Stimulated activated CD4-positive, alpha-beta T cell treated with anti-CD3 and anti-CD28 coated beads, TNF-alpha, amount 100 ng/mL, for 4 hours (primary cell): Measurements from ENCODE around the gene AFAP1.

Experiments
- DNase-seq, 3 experiments: peaks; one replicate each; pipeline ENCODE4 v3.0.0-alpha.2; 2020; ENCODE audit warnings: low read depth in 3 of 3

The AFAP1 gene

DNA sequence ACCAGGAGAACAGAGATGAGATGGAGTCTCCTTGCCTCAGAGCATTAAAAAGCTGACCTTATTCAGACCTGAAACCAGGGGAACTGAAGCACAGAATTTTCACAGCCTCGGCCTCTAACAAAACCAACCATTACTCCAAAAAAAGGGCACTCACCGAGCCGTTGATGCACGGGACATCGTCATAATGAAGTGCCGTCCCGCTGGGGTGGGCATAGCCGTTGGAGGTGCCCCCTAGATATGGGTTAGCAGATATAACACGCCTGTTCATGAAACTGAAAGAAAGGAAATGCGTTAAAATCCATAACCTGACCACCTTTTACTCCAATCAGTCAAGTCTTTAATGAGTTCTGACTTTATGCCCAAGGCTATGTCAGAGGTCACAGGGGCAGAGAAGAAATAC is 153.6 kb downstream of the AFAP1 start:
- no peak for DNase-seq

DNA sequence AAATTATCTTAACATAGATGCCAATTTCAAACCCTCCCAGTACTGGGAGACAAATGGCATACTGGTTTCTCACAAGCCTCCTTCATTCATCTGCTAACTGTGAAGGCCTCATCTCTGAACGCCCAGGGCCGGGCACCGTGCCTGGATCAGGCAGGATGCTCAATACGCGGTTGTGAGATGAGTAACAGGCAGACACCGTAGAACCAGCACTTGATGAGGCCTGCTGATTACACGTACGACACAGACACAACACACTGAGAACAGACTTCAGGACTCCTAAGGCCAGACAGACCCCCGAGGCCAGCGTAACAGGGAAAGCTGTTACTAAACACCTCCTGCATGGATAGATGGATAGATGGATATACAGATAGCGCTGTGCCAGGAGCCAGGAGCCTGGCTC is 154.6 kb downstream of the AFAP1 start:
- no peak for DNase-seq

DNA sequence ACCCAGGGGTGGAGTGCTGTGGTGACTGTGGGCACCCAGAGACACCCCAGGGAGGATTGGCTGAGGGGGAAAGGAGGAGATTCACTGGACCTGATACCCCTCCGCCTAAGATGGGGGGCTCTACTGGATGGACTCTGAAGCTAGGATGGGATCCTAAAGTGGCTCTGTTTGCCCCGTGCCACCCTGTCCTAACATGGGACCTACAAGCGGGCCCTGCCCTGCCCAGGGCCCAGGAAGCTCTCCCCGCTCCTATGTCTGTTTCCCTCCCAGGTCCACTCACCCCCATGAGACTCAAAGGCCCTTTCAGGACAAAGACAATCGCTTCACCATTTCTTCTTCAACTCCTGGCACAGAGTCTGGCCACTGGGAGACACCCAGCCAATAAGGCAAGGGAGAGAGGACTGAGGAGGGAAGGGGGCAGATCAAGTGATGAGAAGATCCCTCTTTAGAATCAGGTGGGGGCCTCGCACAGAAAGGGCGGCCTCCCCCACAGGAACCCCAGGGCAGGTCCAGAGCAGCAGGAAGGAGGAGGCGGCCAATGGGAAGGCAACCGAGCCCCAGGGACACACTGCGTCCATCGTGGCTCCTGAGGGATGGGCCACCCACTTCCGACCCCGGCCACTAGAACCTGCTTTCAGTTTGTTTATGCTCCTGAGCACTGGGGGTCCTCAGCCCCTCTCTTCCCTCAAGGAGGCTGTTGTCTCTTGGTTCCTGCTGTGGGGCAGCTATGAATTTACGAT is 155.4 kb downstream of the AFAP1 start:
- DNase-seq: no peak

DNA sequence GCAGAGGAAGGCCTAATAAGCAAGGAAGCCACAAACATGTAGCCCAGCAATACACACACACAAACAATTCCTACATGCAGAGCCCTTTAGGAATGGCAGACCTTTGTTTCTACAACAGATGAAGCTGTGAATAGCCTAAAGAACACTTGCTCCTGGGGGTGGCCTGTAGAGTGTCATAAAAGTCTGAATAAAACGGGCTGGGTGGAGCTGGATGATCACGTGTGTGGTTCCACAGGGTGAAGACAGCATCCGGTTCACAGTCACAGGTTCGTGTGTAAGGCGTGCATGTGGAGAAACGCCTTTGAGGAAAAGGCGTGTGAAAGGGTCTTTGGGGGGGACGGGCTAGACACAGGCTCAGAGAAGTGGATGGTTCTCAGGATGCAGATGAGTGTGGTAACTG is 156.1 kb downstream of the AFAP1 start:
- no peak for DNase-seq

DNA sequence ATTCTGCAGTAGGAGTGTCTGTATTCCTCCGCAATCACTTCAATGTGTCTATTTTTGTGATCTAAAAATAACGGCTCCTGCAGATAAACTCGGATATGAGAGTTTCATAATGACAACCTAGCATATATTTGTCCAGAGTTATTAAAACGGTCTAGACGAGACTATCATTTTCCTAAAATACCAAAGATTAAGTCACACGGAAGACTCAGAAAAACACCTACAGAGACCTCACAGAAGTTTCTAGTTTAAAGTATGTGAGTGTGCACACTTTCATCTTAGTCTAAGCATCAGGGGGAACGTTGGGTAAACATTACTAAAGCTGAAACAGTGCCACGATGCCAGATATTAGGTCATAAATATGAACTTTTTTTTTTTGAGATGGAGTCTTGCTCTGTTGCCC is 156.9 kb downstream of the AFAP1 start:
- DNase-seq: no peak

DNA sequence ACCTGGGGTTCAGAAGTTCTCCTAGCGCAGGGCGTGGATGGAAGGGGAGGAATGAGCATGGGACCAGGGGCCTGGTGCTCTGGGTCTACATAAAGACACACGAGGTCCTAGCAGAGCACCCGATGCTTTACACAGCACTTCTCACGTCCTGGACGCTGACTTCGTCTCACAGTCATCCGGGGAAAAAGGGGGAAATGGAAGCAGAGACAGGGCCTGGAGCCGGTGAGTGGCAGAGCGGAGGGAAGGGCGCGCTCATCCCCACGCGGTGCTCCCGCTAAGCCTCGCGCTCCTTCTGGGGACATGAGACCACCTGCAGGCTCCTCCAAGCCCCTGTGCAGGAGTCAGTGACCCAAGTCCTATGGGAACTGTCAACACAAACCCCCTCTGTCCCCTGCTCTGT is 157.7 kb downstream of the AFAP1 start:
- DNase-seq: no peak

DNA sequence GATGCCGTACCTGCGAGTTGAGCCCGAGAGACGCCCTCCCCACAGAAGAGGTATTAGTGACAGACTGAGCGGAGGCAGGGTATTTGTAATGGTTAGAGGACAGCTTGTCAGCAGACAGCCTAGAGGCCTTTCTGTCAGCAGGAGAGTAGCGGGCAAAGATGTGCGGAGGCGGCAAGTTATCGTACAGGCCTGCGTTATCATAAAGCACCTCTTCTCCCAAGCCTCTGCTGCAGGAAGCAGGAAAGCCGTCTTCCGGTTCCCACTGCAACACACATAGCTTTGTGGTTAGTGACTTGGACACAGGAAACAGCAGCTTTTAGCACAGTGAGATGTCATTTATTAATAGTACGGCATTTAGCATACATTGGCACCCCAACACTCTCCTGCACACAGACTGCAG is 158.3 kb downstream of the AFAP1 start:
- DNase-seq: no peak

DNA sequence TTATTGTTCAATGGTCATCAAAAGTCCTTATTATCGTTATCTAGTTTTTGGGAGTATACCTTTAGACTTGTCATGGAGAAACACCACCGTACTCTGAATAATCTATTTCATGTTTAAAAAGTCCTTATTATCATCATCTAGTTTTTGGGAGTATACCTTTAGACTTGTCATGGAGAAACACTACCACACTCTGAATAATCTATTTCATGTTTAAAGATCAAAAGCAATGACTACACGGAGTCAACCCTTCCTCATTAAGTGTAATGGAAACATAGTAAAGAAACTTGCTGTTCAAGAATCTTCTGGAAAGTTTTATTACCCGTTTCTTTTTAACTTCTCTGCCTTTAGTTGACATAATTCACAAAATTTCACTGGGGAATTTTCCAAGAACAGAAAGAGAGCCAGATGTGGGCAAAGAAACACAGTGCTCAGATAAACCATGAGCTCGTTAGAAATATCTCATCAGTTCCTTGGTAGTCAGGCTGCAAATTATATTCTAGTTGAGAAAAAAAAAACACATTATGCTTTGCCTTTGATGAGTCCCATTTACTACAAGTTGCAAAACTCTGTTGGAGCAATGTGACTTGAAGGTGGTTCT is 158.8 kb downstream of the AFAP1 start:
- DNase-seq: no peak

DNA sequence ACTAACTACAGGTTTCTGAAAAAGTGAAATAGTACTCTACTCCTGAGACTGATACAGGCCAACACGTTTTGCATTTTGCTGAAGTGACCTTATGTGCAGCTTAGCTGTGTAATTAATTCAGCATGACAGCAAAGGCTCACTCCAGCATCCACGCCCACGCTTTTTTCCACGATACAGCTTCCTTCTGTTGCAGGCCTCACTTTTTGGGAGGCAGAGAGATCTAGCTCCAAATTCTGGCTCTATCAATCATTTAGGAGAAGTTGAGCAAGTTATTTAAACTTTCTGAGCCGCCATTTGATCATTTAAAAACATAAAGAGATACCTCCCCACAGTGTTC is 160.3 kb downstream of the AFAP1 start:
- DNase-seq: no peak

DNA sequence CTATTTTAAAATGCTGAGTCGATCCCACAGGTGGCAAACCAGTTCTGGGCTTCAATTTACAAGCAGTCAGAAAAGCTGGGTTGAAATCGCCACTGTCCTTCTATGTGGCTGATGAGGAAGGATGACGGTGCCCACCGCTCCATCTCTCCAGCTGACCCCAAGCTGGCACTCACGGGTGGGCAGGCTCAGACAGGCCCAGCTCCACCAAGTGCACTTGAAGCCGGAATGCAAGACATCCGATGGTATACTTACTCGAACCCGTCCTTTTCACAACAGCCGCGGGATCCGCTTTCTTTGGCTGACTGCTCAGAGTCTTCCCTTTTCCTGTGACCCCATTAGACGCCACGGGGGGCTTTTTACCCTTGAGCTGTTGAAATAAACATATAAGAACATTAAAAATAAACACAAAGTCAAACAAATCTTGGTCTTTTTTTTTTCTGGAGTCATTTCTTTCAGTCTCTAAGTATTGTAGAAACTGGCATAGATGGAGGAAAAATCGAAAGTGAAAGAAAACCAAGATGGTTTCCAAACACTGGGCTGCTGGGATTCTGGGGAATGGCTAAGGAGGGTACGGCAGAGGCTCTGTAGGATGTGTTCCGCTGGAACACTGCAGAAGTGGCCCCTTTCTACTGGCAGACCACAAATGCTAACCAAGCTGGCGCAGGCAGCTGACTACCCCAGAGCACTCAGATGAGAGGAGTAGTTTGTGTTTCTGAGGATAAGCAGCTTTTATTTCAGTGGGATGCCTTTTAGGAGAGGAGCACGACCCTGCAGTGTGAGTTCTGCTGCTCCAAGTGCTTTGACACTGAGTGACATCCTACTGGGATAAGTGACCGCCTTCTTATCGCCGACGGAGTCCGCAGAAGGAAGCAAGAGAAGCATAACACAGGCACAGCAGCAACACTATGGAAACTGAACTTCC is 160.9 kb downstream of the AFAP1 start:
- DNase-seq: no peak

DNA sequence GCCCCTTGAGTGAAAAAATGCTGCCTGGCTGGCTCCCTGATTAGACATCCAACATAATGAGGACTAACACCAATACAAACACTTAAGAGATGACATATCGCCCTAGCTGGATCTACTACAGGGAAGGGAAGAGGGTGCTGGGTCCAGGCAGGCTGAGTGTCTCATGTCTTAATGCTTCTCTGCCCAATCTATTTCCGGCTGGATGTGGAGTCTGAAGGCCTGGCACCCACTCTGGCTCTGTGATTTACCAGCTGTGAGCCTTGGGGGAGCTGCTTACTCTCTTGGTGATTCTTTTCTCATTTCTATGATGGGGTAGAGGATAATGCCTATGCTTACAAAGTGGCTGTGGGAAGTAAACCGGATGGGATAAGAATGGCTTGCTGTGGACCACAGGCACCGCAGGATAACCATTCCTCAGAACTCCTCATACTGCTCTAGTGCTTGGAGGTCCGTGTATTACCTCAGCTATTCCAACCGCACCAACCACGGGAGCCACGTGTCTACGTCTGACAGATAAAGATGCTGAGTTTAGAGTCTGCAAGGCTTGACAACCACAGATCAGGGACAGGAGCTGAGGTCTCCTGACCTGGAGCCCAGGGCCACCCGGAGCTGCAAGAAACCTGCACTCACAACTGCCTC is 161.7 kb downstream of the AFAP1 start:
- no peak for DNase-seq

DNA sequence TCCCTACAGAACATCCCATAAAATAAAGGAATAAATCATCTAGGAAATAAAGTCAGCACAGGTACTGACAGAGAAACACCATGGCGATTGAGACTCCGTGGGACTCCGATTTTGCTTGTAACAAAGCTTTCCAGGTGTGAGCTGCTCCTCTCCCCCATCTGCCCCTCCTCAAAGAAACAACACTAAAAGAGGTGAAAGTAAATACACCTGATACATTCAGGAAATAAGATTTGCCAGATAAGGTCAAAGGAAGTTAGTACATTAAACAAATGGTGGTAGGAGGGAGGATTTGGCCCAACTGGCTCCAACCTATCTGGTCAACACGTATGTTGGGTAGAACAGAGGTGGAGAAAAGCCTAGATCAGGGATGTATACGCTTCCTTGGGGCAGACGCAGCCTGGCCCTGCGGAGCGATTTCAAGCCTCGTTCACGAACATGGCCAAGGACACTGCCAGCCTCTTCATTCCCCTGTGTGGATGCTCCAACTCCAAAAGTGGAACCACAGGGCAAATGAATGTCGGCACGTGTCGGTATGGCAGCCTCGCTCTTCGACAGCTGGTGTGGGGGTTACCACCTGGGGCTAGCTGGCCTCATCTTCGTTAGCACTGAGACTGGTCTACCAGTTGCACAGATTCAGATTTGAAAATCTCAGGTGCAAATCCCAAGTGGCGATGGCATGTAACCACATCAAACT is 162.5 kb downstream of the AFAP1 start:
- no peak for DNase-seq

DNA sequence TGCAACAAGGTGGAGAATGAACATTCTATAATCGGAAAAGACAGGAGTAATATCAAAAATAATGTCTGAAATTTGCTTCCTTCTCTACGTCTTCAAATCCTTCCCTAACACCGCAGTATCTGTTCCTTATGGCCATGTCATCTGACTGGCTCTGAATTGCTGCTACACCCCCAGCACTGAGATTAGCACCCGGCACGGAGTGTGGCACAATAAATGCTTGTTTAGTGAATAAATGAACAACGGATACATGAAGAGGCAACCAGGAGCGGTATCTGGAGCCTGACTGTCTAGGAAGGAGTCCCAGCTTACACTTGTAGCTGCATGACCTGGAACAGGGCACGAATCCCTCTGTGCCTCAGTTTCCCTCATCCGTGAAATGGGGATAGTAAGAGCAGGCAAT is 164.3 kb downstream of the AFAP1 start:
- no peak for DNase-seq

DNA sequence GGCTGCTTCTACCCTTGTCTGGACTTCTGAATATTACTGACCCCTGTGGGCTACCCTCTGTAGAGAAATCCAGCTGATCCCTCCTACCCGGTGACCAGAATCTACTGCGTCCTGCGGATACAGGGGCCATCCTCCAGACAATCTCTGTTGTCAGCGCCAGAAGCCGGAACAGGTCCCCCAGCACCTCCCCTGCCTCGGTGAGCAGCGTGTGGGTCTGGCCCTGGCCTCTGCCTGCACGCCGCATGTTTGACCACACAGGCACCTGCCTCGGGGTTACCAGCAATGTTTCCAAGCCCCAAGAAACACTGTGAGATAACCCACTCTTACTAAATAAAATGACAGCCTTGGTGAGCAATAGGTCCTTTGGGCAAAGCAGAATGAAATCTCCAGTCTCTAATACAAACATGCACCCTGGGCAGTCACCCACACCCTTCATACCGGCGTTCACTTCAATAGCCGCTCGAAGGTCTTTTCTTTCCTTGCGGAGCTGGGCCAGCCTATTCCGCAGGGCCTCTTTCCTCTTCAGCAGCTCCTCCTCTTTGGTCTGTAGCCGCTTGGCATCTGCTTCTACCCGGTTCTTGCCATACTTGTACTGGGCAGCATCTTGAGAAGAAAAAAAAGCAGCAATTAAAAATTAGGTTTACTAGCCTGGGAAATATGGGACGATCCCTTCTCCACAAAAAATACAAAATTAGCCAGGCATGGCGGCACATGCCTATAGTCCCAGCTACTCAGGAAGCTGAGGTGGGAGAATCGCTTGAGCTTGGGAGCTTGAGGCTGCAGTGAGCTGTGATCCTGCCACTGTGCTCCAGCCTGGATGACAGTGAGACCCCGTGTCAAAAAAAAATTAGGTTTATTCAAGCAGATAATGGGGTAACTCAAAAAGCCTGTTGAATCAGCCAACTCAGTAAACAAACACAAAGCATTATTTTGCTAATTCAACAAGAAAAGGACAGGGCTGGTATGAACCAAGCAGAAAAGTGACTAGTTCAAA is 165.1 kb downstream of the AFAP1 start:
- DNase-seq: no peak

DNA sequence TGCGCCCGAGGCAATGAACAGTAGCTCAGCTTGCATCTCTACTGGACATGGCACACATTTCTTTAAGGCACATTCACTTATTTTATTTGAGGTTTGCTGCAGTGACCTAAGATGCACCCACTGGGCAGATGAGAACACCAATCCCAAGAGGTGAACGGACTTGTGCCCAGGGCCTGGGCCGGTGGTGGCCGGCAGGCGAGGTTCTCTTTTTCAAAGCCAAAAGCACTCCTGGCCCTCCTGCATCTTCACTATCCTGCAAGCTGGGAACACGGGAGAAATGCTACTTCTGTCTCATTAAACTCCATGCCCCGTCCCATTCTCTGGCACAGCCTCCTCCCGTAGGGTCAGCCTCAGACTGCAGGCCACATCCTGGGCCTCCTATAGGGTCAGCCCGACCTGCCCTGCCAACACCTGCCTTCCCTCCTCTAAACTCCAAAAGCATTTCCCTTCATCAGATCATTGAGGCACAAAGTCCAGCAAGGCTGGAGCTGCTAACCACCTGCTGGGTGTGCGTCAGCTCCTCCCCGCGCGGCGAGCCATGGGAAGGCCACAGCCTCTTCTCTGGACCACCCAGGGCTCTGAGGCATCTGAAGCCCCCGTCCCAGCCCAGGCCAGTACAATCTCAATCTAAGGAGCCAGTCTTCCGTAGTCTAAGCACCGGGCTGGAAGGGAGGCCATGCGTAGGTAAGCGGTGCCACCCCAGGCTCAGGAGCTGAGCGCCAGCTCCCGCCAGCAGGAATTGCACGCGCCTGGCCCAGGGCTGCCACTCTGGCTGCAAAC is 166.1 kb downstream of the AFAP1 start:
- DNase-seq: no peak

DNA sequence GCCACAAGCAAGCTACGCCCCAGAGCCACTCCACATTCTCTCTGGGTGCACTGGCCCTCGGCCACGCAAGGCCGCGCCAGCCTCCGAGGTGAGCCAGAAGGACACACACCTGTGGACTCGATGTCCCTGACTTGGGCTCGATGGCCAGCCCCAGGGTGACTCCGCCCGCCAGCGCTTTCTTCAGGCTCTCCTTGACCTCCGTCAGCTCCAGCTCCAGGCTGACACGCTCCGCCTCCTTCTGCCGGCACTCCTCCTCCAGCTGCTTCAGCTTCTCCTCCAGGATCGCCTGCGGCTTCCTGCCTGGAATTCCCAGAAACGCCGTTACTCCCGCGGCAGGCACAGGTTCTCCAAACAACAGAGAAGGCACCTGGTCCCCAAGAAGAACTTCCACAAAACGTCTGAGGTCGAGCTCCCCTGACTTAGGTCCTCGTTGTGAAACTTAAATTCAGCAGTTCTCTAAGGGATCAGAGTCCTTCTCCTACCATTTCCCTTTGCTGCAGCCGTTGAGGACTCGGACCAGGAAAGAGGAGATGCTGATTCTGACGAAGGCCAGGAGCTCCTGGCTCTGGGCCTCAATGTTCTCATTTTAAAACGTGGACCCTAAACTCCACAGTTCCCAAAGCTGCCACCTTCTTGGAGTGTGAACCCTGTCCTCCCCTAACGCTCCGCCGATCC is 166.8 kb downstream of the AFAP1 start:
- DNase-seq: no peak

DNA sequence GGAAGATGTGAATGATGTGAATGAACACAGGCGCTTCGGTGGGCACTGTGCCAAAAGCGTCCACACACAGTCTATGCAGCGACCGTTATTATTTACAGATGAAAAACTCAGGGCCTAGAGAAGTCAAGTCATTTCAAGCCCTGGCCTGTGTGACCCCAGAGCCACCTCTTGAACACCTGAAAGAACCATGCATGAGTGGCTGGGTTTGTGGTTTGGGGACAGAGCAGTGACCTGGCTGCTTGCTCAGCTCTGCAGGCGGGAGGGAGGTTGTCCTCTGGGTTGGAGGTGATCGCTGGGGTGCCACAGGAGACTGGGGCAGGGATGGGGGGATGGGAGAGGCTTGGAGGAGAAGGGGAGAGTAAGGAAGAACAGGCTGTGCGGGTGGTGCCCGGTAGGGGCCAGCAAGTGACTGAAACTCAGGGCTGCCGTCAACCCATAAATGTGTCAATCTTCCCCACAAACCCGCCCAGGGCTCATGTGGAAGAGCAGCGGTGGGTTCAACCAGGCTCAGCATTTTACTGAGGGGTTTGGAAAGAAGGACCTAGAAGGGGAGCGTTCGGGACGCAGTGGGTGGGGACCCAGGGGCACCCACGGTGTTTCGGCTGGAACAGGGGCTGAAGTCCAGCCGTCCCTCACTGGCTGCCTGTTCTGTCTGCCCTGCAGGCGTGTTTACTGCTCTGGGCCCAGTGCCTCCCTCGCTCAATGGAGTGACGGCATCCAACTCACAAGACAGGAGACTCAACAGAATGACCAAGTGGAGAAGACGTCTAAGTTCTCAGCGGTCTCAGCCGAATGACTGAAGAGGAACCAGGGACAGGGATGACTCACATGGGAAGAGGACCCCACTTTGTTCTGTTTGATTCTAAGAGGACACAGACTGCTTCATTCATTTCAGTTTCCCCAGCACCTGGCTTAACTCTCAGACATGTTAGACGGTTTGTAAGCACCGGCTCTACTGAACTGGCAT is 167.8 kb downstream of the AFAP1 start:
- no peak for DNase-seq

DNA sequence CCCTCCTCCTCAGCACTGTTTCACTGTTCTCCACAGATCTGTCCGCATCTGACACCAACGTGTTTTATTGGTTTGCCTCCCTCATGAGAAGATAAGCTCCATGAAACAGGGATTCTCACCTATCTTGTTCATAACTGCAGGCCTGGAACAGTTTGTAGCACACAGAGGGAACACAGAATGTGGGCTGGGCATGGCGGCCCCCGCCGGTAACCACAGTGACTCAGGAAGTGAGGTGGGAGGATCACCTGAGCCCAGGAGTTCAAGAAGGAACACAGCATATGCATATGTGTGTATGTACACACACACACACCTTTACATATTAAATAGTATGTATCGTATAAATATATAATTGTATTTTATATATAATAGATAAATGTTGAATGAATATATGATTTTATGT is 168.6 kb downstream of the AFAP1 start:
- DNase-seq: peak in 1 of 3 experiments; percentile 49
